VCaP (cell line): ENCODE data around the gene METTL15.
"Not testable (repeated sequence)": the region's sequence is repeated elsewhere in the genome, so short reads cannot be mapped to it uniquely, and the experiment has no call there.

Source experiments
- H3K27ac ChIP-seq: fragments of 450-650 bp; 2 replicates; pipeline ENCODE4 v1.5.1; 2017
- TF ChIP-seq, protein P1 (sequence below): fragments of 450-650 bp; conservative IDR thresholded peaks from 2 replicates; pipeline ENCODE4 v1.5.1; 2017; ENCODE audit warnings: mild to moderate bottlenecking, moderate library complexity

The METTL15 gene

DNA sequence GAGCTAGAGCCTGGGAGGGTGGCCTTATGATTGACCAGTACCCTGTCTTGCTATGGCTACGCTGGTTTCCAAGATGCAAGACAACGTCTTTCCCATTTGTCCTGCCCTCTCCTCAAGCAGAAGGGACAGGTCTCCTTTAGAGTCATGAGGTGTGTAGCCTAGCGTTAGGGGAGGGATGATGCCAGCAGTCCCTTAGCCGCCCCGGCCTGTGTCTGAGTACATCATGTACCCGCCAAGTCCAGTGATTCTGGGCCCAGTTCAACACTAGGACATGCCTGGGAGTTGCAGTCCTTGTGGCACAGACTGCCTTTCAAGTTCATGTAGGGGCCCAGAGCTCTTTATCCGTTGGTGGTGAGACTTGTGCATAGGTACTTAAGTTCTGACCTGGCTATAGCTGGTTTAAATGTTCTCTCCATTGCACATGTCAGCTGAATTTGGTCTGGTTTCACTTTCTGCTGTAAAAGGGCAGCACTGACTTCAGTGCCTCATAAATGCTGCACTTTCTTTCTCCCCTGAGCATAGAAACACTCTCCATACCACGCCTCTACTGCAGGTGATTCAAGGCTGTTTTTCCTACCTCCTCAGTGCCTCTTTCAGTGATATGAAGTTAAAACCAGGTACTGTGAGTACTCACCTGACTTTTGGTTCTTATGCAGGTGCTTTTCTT, 151.1 kb downstream of the METTL15 start:
- TF ChIP-seq, protein P1, sequence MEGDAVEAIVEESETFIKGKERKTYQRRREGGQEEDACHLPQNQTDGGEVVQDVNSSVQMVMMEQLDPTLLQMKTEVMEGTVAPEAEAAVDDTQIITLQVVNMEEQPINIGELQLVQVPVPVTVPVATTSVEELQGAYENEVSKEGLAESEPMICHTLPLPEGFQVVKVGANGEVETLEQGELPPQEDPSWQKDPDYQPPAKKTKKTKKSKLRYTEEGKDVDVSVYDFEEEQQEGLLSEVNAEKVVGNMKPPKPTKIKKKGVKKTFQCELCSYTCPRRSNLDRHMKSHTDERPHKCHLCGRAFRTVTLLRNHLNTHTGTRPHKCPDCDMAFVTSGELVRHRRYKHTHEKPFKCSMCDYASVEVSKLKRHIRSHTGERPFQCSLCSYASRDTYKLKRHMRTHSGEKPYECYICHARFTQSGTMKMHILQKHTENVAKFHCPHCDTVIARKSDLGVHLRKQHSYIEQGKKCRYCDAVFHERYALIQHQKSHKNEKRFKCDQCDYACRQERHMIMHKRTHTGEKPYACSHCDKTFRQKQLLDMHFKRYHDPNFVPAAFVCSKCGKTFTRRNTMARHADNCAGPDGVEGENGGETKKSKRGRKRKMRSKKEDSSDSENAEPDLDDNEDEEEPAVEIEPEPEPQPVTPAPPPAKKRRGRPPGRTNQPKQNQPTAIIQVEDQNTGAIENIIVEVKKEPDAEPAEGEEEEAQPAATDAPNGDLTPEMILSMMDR, result no peak
- H3K27ac ChIP-seq, result no peak overlapping the region

- TF ChIP-seq, protein P1, result no peak
- H3K27ac ChIP-seq, result no peak overlapping the region
Measured at GRCh38 chr11:28268925-28269324, 160.7 kb downstream of the METTL15 start.

GRCh38 chr11:28269586-28269985, 161.4 kb downstream of the METTL15 start:
- H3K27ac ChIP-seq, result no peak overlapping the region
- TF ChIP-seq, protein P1, result no peak

DNA sequence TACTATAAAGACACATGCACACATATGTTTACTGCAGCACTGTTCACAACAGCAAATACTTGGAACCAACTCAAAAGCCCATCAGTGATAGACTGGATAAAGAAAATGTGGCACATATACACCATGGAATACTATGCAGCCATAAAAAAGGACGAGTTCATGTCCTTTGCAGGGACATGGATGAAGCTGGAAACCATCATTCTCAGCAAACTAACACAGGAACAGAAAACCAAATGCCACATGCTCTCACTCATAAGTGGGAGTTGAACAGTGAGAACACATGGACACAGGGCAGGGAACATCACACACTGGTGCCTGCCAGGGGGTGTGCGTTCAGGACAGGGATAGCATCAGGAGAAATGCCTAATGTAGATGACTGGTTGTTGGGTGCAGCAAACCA, 164.1 kb downstream of the METTL15 start:
- H3K27ac ChIP-seq, result not testable (repeated sequence)

DNA sequence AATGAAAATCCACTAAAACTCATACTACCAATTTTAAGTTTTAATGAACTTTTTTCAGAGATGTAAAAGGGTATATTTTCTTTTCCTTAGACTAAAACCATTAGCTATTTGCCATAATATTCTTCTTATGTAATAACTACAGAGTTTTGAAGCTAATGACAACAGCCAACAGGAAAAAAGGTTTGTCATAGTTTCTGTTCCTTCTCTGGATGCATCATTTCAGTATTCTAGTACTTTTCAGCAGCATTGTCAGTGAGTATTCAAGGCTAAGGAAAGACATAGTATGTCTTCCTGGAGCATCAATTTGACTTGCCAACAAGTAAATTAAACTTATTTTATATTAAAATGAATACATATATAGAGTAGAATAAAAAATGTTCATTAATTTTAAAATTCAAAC, 166.0 kb downstream of the METTL15 start:
- TF ChIP-seq, protein P1, result no peak
- no peak overlapping the region for H3K27ac ChIP-seq

DNA sequence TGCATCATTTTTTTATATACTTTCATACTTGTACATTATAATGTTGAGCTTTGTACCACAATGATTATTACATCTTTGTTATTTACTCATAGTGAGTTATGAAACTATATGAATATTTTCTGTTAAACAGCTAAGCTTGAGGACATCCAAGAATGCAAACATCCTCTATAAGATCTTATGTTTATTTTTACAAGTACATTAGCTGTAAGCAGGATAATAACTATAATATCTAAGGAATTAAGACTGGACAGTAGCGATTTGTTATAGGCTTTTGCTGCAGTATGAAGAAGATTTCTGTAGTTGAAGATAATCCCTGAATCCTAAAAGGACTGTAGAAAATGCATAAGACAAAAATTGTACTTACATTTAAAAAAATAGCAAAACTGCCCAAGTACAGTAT, 176.0 kb downstream of the METTL15 start:
- TF ChIP-seq, protein P1, result no peak
- H3K27ac ChIP-seq, result no peak overlapping the region

GRCh38 chr11:28289444-28289843, 181.3 kb downstream of the METTL15 start:
- TF ChIP-seq, protein P1, result no peak

DNA sequence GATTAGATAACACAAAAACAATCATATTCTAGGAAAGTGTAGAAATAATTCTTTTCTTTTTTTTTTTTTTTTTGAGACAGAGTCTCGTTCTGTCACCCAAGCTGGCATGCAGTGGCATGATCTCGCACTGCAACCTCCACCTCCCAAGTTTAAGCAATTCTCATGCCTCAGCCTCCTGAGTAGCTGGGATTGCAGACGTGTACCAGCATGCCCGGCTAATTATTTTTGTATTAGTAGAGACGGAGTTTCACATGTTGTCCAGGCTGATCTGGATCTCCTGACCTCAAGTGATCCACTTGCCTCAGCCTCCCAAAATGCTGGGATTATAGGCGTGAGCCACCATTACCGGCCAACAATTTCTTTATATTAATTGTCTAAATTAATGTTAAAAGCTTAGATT, 182.8 kb downstream of the METTL15 start:
- not testable (repeated sequence) for H3K27ac ChIP-seq

More at GRCh38 chr11:28289444-28289843, 181.3 kb downstream of the METTL15 start:
- no peak overlapping the region for H3K27ac ChIP-seq

DNA sequence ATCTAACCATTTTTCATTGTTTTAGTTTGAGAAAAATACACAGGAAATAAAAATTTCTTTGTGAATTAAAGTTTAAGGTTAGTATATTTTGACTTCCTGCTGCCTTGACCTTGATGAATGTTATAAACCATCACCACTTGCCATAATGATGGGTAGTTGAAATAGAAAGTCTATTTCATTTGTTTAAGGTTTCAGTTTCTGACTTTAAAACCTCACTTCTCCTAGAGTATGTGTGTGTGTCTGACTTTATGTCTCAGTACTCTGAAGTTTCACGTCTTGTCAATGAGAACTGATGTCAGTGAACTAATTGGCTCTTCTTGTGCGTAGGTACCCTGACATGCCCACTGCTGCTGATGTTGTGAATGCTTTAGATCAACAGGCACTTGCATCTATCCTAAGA, 188.2 kb downstream of the METTL15 start:
- no peak overlapping the region for H3K27ac ChIP-seq
- TF ChIP-seq, protein P1, result no peak
